Adrenal gland (tissue), 5 donors: Measurements from ENCODE around the gene RNF31.

Experiments used
- POLR2A ChIP-seq, 2 donors: fragments of 450-650 bp; IDR thresholded peaks; one replicate each; pipeline ENCODE4 v1.6.1; 2017; ENCODE audit warnings: antibody characterized with exemption in 2 of 2, mild to moderate bottlenecking in 2 of 2, moderate library complexity in 1 of 2
- TF ChIP-seq, protein P1 (sequence below), 6 experiments: fragments of 450-650 bp in 4 of 6; fragments of 200-600 bp in 2 of 6; sonication (generic) in 1 of 6; IDR thresholded peaks; 1 replicate in 5 of 6; 2 replicates in 1 of 6; pipeline versions ENCODE4 v1.5.1 to v1.8.0; 2016 to 2021; ENCODE audit warnings: antibody characterized with exemption in 6 of 6, mild to moderate bottlenecking in 2 of 6, moderate library complexity in 1 of 6
- donor health status: DM: no; HTN: no; CAD: no.

- TF ChIP-seq, protein P1, sequence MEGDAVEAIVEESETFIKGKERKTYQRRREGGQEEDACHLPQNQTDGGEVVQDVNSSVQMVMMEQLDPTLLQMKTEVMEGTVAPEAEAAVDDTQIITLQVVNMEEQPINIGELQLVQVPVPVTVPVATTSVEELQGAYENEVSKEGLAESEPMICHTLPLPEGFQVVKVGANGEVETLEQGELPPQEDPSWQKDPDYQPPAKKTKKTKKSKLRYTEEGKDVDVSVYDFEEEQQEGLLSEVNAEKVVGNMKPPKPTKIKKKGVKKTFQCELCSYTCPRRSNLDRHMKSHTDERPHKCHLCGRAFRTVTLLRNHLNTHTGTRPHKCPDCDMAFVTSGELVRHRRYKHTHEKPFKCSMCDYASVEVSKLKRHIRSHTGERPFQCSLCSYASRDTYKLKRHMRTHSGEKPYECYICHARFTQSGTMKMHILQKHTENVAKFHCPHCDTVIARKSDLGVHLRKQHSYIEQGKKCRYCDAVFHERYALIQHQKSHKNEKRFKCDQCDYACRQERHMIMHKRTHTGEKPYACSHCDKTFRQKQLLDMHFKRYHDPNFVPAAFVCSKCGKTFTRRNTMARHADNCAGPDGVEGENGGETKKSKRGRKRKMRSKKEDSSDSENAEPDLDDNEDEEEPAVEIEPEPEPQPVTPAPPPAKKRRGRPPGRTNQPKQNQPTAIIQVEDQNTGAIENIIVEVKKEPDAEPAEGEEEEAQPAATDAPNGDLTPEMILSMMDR (IDR thresholded peaks at IDR 0.05): no peak
- no peak for TF ChIP-seq POLR2A (IDR thresholded peaks at IDR 0.05)
These were observed 4.2 kb downstream of the RNF31 start for GRCh38 chr14:24151404-24152080.
